GM21737 (cell line): ENCODE data around the gene TRMT11.
A peak's percentile ranks its signal among the peaks of the same experiment; 100 is the strongest.
"Not testable (repeated sequence)": the region's sequence is repeated elsewhere in the genome, so short reads cannot be mapped to it uniquely, and the experiment has no call there.

Source experiments
- ATAC-seq: cut with Tn5 transposase; IDR thresholded peaks from one replicate; pipeline ENCODE4 v1.9.1; 2021; ENCODE audit warnings: mild to moderate bottlenecking, moderate library complexity; ENCODE audit not compliant: unreplicated experiment

The TRMT11 gene

DNA sequence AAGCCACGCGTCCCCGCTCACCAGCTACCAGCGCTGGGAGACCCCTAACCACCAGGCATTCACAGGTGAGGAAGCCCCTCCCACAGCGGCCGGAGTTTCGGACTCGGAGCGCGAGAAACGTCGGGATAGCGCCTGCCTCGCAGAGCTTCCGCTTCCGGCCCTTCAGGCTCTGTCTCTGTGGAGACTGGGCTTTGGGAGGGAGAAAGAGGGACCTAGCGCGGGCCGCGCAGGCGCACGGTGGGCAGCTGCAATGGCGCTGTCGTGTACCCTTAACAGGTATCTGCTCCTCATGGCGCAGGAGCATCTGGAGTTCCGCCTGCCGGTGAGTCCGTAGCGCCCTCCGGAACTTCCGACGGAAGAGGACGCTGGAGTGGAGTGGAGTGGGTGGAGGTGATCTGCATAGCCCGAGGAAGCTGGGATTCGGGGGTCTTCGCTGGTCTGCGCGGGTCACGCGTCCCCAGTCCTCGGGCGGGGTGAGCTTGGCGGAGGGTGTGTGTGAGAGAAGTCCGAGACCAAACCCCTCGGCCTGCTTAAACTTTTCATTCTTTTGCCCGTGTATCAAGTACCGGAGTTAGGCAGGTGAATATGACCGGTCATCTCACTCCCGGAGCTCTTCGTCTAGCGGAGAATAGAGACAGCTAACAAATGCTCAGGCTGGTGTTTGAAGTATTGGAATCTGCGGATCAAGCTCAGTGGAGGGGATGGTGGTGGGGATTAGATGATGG is at the start of gene TRMT11:
TSS of gene TRMT11 (plus strand) at position 240 of the 725 bp plus-strand sequence. CDS start at position 251, 11 bp downstream.
- ATAC-seq, result peak; percentile 98

DNA sequence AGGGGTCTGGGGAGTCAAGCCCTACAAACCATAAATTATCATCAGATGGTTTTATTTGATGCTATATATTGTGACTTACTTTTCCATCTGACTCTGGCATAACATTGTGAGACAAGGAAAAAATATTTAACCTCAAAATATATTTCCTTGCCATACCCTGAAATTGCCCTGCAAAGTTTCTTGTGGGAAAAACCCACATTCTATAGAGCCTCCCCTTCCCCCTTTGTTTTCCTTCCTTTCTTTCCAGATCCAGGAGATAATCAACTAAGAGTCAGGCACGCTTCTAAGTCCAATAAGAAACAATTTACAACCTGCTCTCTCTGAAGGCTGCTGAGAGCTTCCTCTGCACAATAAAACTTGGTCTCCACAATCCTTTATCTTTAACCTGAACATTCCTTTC is 47.3 kb upstream of the TRMT11 start:
- no peak for ATAC-seq

DNA sequence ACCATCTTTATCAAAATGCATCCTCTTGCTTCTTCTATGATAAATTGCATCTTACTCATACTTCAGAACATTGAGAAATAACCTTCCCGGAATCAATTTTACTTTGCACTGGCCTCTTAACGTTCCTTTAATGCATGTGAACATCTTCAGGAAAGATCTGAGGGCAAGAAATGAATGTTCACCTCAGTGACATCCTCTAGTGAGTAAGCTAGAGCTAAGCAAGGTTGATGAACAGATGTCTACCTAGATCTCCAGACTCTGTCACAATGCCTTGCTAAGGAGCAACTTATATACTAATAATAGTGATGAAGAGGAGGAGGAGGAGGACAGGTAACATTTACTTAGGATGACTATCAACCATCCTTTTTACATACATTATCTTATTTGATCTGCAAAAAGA is 46.5 kb upstream of the TRMT11 start:
- ATAC-seq, result no peak

DNA sequence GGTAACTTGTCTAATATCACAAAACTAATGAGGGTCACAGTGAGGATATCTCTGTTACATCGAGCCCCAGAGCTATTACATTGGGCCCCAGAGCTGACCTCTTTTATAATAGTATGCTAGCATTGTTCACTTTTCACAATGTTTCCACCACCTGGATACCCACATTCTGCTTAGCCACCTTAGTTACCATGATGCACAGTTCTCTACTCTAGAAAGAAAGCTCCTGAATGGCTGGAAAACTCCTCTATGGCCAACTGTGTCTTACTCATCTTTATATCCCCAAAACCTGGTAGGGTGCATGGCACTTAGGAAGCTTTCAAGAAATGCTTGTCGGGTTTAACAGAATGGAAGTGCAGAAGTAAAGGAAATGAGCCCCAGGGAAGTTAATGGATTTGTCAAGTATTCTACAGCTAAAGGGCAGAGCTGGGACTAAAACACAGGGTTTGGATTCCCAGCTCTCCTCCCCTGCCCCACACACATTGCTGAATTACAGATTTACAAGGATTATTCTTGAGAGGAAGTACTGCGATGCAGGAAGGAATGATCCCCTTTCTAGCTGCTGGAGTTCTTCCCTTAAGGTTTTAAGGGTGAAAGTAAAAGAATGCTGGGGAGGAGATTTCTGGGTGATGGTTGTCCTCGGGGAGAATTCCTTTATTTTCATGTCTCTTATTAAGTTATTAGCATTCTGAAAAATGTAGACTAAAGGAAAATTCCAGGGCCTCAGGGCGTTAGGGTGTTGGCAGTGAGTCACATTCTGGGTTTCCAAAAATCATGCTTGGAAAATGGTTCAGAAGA is 45.9 kb upstream of the TRMT11 start:
- ATAC-seq, result no peak

DNA sequence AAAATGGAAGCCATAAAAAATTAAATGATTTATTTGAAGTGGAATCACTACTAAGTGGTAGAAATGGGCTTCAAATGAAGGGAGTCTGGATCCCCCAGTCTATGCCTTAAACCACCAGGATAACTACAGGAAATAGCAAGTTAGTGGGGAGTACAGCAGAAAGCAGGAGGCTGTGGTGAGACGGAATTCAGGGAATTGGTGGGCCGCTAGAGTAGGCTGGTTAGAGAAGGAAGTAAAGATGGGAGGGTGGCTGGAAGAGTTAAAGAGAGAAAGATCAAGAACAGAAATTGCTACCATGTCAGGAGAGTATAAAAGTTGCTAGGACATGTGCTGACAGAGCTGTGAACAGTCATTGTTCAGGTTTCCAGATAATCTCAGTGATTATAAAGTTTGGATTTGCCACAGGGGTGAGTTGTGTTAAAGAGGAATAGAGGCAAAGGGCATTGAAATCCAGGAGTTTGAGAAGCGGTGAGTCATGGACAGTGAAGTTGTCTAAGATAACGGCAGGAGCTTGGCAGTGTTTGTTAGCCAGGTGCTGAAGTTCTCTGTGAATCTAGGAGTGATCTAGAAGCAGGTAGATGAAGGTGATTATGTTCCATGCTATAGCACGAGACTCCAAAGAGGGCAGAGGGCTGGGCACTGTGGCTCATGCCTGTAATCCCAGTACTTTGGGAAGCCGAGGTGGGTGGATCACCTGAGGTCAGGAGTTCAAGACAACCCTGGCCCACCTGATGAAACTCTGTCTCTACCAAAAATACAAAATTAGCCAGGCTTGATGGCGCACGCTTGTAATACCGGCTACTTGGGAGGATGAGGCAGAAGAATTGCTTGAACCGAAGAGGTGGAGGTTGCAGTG is 43.4 kb upstream of the TRMT11 start:
- no peak for ATAC-seq

DNA sequence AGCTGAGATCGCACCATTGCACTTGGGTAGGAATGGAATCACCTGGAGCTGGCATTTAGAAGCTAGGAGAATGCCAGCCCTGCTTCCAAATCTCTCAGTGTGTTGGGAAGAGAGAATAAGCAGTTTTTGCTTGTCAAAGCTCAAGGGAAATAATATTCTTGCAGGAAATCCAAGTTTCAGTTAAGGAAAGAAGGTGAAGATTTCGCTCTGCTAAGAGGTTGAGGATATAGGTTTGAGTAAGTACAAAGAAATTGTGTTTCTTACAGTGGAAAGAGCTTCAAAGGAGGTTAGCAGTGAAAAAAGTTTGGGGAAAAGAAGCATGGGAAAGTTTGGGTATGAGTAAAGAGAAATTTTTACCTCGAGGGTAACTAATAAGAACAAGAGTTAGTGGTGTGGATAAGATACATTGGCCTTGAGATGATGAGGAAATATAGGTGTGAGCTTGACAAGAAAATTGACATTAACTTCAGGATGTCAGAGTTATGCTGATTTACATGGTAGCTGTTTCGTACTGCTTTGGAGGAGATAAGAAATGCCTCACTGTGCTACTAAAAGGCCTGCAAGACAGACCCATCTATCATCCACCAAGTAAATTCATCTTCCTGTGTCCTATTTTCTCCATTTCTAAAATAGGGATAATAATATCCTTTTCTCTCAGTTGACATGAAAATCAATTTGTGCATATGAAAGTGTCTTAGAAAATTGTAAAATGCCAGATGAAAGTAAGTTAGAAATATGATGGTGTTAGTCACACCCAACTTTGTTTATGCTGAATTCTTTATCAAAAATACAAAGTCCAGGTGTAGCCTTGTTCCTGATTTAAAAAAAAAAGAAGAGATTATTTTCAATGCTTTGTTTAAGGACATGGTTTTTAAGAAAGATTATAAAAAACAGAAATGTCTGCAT is 42.6 kb upstream of the TRMT11 start:
- ATAC-seq, result no peak

DNA sequence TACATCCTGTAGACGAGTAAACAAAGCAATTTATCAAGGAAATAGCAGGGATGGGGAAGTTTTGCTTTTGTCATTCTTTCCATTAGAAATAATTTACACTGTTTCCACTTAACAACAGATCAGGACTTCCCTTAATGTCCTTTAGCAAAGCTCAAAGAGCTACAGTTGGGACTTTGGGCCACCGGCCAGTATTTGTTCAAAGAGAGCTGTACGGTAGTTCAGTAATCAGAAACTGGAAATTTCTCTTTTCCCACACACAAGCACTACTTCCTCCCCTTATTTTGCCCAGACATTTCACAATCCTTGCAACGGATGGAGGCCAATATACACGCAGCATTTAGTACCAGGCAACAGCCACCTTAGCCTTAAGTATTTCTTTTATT is 41.9 kb upstream of the TRMT11 start:
- no peak for ATAC-seq

DNA sequence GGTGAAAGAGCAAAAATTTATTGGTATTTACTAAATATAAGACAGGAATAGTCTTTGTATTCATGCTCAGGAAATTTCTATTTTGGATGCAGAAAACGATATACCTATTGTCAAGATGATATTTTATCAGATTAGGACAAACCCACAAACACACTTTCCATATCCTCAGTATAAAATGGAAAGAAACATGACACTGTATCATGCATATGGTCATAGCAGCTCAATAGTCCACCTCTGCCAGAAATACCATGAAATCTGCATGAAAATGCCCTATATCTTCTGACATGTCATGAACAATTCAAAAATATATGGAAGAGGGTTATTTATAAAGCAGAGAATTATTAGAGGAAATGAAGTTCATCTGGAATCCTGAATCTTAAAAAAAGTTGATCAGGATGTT is 41.4 kb upstream of the TRMT11 start:
- no peak for ATAC-seq

DNA sequence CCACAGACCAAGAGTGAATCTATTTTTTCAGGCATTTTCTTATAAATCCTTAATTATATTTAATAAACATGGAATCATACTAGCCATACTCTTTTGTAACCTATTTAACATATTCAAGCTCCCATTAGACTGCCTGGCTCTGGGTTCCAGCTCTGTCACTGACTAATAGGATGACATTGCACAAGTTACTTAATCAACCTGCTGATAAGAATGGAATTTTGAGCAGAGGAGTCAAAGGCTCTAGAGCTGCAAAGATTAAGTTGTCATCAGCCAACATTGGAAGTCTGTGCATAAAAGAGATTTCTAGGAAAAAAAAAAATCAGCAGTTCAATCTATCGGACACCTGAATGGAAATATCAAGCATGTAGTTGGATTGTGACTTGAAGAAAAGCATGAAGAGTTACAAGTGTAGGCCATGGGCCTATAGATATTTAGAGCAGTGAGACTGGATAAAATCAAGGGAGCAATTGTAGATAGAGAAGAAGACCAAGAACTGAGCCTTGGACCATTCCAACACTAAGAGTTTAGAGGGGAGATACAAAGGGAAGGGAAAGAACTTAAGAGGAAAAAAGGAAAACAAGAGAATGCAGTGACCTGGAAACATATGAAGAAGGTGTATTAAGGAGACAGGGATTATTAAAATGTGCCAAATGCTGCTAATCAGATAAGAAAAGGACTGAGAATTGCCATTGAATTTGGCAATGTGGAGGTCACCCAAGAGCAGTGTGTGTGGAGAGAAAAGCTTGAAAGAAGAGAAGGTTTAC is 40.8 kb upstream of the TRMT11 start:
- ATAC-seq, result no peak

DNA sequence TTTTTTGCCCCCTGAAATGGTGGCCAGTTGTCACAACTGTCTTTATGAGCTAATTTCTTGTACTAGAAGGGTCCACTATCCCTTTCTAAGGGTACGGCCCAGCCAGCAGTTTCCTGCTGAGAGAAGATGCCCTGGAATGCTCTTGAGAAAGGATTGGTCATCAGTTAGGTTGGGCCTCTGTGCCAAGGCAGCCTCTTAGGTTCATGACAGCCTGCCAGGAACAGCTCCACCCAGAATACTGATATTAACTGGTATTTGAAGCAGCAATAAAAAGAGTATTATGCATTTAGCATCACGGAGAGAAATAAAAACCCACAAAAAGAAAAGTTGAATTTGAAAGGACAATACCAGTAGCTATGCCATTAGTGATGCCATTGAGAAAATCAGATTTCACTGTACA is 38.7 kb upstream of the TRMT11 start:
- ATAC-seq, result no peak

DNA sequence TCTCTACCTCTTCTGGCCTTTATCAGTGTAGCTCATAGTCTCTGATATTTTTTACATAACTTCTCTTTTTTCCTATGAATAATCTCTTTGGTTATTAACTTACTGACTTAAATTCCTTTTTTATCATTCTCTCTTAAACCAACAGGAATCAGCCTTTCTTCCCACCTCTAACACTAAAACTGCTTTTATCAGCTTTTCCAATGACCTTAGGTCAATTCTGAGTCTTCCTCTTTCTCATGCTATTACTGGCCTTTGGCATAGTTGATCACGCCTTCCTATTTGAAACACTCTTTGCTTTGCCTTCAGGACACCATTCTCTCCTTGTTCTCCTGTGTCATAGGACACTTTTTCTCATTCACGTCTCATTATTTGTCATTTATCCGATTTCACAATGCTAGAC is 37.9 kb upstream of the TRMT11 start:
- ATAC-seq, result no peak

DNA sequence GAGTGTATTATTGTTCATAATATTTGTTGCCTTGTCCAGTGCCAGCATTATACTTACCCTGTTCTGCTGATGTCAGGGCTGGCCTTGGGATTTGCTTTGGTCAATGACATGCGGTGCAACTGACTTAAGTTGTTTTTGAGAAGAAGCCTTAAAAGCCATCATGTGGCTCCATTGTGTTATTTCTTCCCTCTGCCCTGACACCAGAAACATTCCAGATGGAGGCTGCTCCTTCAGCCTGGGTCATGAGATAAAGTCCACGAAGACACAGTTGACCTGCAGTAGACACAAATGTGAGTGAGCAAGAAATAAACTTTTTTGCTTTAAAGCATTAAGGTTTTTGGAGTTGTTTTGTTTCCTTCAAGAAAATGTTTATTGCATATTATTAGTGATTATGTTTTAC is 37.3 kb upstream of the TRMT11 start:
- ATAC-seq, result no peak

DNA sequence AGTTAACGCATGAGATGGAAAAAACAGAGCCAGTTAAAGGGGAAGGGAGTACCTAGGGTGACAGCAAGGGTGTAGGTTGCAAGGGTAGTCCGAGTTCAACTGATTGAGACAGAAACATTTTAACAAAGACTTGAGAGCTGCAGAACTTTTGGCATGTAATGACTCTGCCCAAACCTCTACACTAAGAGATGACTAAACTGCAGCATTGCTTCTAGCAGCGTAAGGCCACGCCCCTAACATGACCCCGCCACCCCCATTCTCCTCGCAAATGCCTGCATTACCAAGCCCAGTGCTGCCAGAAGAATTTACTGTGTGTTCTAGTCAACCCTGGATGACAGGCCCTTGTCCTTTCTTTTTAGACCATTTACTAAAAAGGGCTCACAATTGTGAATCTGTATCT is 36.0 kb upstream of the TRMT11 start:
- no peak for ATAC-seq

DNA sequence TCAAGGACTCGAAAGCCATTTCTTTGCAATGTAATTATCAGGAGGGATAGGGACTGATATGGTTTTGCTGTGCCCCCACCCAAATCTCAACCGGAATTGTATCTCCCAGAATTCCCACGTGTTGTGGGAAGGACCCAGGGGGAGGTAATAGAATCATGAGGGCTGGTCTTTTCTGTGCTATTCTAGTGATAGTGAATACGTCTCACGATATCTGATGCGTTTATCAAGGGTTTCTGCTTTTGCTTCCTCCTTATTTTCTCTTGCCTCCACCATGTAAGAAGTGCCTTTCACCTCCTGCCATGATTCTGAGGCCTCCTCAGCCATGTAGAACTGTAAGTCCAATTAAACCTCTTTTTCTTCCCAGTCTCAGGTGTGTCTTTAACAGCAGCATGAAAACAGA is 35.6 kb upstream of the TRMT11 start:
- ATAC-seq, result not testable (repeated sequence)

DNA sequence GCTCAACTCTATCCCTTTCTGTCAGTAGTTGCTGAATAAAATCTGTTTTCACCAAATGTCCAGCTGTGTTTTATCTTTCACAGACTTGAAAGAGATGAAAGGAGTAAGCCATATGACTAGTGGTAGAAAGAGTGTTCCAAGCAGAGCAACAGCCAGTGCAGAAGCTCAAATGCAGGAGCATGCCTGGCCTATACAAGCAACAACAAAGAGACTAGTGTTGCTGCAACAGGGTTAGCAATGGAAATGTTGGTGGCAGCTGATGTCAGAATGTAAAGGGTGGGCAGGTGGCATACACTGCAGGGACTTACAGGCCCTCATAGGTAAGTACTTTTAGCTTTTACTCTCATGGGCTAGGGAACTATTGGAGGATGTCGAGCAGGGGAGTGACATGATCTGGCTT is 35.0 kb upstream of the TRMT11 start:
- ATAC-seq, result no peak

DNA sequence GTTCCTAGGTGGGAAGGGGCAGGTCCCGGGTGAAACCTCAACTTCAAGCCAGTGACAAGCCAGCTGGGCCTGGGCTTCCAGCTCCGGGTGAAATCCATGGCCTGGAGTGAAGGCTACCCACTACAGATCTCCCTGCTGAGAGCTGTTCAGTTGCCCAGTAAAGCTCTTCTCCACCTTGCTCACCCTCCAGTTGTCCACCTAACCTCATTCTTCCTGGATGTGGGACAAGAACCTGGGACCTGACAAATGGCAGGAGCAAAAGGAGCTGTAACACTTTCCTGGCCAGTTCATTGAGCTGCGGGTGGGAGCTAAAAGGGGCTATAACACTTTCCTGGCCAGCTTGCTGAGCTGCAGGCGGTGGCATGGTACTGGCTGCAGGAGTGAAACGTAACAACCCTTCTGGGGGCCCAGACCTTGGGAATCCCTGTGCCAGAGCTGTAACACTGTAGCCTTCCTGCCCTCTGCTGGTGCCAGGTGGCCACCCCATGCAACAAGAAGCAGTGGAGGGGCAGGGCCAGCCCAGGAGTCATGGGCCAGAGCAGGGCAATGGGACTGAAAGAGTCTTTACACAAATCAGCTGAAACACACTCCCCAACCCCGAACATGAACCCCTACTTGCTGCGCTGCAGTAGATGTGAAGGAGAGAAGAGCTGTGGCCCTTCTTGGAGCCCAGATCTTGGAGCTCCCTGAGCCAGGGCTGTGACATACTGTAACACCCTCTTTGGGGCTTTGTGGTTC is 33.4 kb upstream of the TRMT11 start:
- ATAC-seq, result no peak

DNA sequence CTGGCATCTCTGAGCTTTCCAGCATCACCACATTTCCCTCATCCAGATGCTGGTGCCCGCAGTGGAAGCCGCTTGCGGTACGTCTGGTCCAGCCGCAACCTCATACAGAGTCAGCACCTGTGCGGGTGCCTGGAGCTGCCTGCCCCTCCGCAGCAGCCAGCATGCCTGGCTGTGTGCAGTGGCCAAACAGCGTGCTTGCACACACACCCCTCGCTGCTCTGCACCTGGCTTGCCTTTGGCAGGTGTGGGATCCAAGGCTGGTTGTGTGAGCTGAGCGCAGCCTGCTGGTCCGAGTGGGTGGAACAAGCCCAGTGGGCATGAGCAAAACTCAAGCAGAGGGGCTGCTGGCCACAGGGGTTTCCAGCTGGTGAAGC is 32.9 kb upstream of the TRMT11 start:
- ATAC-seq, result no peak

DNA sequence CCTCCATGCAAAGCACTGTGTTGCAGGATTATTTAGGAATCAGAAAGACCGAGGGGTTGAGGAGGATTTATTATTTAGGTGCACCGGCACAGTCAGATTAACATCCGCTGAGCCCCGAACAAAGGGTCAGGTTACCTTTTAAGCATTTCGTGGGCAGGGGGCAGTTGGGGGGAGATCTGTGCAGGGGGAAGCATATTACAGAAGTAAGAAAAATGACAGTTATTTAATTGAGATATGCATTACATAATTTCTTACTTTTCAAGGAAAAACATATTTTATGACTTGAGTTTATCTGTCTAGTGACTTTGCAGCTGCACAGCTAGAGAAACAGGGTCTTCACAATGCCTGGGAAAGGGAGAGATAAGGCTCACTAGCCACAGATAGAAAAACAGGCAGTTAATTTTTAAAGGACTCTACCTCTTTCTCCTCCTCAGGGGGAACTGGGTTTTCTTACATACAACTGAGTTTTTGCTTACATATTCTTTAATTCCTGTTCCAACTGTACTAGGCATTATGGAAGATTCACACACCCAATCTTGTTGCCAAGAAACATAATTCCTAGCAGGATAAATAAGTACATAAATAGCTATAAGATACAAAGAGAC is 31.5 kb upstream of the TRMT11 start:
- no peak for ATAC-seq

DNA sequence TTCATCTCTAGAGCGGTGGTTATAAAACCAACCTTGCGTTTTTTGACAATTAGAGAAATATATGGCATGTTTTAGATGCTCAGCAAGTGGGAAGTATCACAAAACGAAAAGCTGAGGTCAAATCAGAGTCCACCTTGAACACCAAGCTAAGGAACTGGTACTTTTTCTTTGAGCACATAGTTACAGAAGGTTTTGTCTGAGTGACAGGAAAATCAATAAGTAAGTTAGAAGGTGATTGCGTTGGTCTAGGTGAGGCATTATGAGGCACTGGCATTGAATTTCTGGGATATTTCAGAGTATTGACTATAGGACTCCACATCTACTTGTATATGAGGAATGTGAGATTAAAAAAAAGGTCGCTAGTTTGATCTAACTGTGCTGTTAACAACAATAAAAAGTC is 30.4 kb upstream of the TRMT11 start:
- no peak for ATAC-seq
